Hepatic stellate cell (primary cell): ENCODE measurements around the gene PRAF2.
A peak's percentile ranks its signal among the peaks of the same experiment; 100 is the strongest.

ENCODE experiments used
- DNase-seq: peaks from one replicate; pipeline ENCODE4 v3.0.0; 2011; ENCODE audit warnings: low spot score

The PRAF2 gene

GRCh38 chrX:49072712-49073095 lies 1.1 kb downstream of the PRAF2 start:
- DNase-seq, result no peak

- peak; percentile 91 for DNase-seq
Observed at GRCh38 chrX:49071877-49072711, 1.7 kb downstream of the PRAF2 start.

GRCh38 chrX:49070988-49071387 lies 2.8 kb downstream of the PRAF2 start:
- no peak for DNase-seq

- no peak for DNase-seq
Observed at GRCh38 chrX:49069038-49069437, 4.8 kb downstream of the PRAF2 start.

- no peak for DNase-seq
Observed at GRCh38 chrX:49067285-49068120, 6.3 kb downstream of the PRAF2 start.

- no peak for DNase-seq
Observed at GRCh38 chrX:49066690-49067089, 7.1 kb downstream of the PRAF2 start.

GRCh38 chrX:49066278-49066677 lies 7.5 kb downstream of the PRAF2 start:
- DNase-seq, result no peak

GRCh38 chrX:49064735-49065134 lies 9.1 kb downstream of the PRAF2 start:
- no peak for DNase-seq

- no peak for DNase-seq
Observed at GRCh38 chrX:49064303-49064702, 9.5 kb downstream of the PRAF2 start.

- no peak for DNase-seq
Observed at GRCh38 chrX:49063715-49064114, 10.1 kb downstream of the PRAF2 start.

- DNase-seq, result no peak
Observed at GRCh38 chrX:49061916-49062315, 11.9 kb downstream of the PRAF2 start.

- DNase-seq, result no peak
Observed at GRCh38 chrX:49061490-49061889, 12.3 kb downstream of the PRAF2 start.

GRCh38 chrX:49060914-49061313 lies 12.9 kb downstream of the PRAF2 start:
- DNase-seq, result no peak

GRCh38 chrX:49059681-49060085 lies 14.1 kb downstream of the PRAF2 start:
- no peak for DNase-seq

GRCh38 chrX:49059201-49059600 lies 14.6 kb downstream of the PRAF2 start:
- no peak for DNase-seq

GRCh38 chrX:49058794-49059193 lies 15.0 kb downstream of the PRAF2 start, which contains the start of gene CCDC120:
Gene CCDC120 (plus strand): TSS chrX:49058999. CDS start chrX:49062042, 3,043 bp downstream.
- DNase-seq, result no peak

- no peak for DNase-seq
Observed at GRCh38 chrX:49054073-49054762, 19.6 kb downstream of the PRAF2 start.

- DNase-seq, result peak; percentile 63
Observed at GRCh38 chrX:49053223-49054072, 20.4 kb downstream of the PRAF2 start.

- no peak for DNase-seq
Observed at GRCh38 chrX:49043987-49044281, 29.9 kb downstream of the PRAF2 start.

GRCh38 chrX:49043220-49043986 lies 30.4 kb downstream of the PRAF2 start, which contains the start of gene TFE3:
Gene TFE3 (minus strand): TSS chrX:49043357. CDS start chrX:49043226, 131 bp downstream.
- DNase-seq, result peak; percentile 93
